ENCODE measurements around the gene ECT2. TPM values are rescaled to one million over a fixed set of nuclear protein-coding genes. Genes with fewer than 3 reads are reported as not detected.
"Not testable (repeated sequence)": the region's sequence is repeated elsewhere in the genome, so short reads cannot be mapped to it uniquely, and the experiment has no call there.

ECT2 gene
- polyA plus RNA-seq, 1 donor from 2014 or later, result 6.3 TPM

- Histone ChIP-seq H3K4me2 (ENCODE audit: low read length) (no peak overlapping the region), H3K9ac (ENCODE audit: low read length) (no peak overlapping the region), H3K9me3 (ENCODE audit: low read length) (no peaks in the 10 kb centered on the region), H3K27me3 (ENCODE audit: insufficient read depth, low read depth, low read length) (no peaks in the 10 kb centered on the region), H3K79me2 (replicated peaks; ENCODE audit: insufficient read depth, low read length) (peaks cover 39% of the 10 kb centered on the region), H2AFZ (ENCODE audit: low read depth, low read length) (no peak overlapping the region), H3K27ac (ENCODE audit: low read length) (no peak overlapping the region), H3F3A (ENCODE audit: insufficient read depth, low read length, poor library complexity, severe bottlenecking) (no peaks in the 10 kb centered on the region), H4K20me1 (ENCODE audit: insufficient read depth) (no peaks in the 10 kb centered on the region), H3K36me3 (ENCODE audit: insufficient read depth, low read length) (no peaks in the 10 kb centered on the region), H3K4me3 (ENCODE audit: low read length) (no peak overlapping the region), H3K9me2 (ENCODE audit: insufficient read depth, low read length) (no peaks in the 10 kb centered on the region)
- TF ChIP-seq POLR2AphosphoS5 (IDR thresholded peaks at IDR 0.05), result no peak
- TF ChIP-seq, protein P1, sequence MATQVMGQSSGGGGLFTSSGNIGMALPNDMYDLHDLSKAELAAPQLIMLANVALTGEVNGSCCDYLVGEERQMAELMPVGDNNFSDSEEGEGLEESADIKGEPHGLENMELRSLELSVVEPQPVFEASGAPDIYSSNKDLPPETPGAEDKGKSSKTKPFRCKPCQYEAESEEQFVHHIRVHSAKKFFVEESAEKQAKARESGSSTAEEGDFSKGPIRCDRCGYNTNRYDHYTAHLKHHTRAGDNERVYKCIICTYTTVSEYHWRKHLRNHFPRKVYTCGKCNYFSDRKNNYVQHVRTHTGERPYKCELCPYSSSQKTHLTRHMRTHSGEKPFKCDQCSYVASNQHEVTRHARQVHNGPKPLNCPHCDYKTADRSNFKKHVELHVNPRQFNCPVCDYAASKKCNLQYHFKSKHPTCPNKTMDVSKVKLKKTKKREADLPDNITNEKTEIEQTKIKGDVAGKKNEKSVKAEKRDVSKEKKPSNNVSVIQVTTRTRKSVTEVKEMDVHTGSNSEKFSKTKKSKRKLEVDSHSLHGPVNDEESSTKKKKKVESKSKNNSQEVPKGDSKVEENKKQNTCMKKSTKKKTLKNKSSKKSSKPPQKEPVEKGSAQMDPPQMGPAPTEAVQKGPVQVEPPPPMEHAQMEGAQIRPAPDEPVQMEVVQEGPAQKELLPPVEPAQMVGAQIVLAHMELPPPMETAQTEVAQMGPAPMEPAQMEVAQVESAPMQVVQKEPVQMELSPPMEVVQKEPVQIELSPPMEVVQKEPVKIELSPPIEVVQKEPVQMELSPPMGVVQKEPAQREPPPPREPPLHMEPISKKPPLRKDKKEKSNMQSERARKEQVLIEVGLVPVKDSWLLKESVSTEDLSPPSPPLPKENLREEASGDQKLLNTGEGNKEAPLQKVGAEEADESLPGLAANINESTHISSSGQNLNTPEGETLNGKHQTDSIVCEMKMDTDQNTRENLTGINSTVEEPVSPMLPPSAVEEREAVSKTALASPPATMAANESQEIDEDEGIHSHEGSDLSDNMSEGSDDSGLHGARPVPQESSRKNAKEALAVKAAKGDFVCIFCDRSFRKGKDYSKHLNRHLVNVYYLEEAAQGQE (IDR thresholded peaks at IDR 0.05; ENCODE audit: borderline replicate concordance), result no peak
- no peak for TF ChIP-seq MXI1 (conservative IDR thresholded peaks at IDR 0.05; ENCODE audit: poor library complexity, severe bottlenecking)
- no peak for TF ChIP-seq RAD21 (conservative IDR thresholded peaks at IDR 0.05)
- no peak for TF ChIP-seq EZH2 (IDR thresholded peaks at IDR 0.05; ENCODE audit: borderline replicate concordance, insufficient read depth, low read length, poor library complexity, severe bottlenecking)
- no peak for TF ChIP-seq SMC3 (conservative IDR thresholded peaks at IDR 0.05; ENCODE audit: poor library complexity)
- TF ChIP-seq EP300 (conservative IDR thresholded peaks at IDR 0.05; ENCODE audit: poor library complexity, severe bottlenecking), result no peak
- no peak for TF ChIP-seq TAF1 (IDR thresholded peaks at IDR 0.05; ENCODE audit: low read depth)
- TF ChIP-seq, protein P2, sequence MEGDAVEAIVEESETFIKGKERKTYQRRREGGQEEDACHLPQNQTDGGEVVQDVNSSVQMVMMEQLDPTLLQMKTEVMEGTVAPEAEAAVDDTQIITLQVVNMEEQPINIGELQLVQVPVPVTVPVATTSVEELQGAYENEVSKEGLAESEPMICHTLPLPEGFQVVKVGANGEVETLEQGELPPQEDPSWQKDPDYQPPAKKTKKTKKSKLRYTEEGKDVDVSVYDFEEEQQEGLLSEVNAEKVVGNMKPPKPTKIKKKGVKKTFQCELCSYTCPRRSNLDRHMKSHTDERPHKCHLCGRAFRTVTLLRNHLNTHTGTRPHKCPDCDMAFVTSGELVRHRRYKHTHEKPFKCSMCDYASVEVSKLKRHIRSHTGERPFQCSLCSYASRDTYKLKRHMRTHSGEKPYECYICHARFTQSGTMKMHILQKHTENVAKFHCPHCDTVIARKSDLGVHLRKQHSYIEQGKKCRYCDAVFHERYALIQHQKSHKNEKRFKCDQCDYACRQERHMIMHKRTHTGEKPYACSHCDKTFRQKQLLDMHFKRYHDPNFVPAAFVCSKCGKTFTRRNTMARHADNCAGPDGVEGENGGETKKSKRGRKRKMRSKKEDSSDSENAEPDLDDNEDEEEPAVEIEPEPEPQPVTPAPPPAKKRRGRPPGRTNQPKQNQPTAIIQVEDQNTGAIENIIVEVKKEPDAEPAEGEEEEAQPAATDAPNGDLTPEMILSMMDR (IDR thresholded peaks at IDR 0.05; ENCODE audit: poor library complexity, severe bottlenecking), result no peak
Measured at GRCh38 chr3:172752651-172753050, 2.1 kb downstream of the ECT2 start.

DNA sequence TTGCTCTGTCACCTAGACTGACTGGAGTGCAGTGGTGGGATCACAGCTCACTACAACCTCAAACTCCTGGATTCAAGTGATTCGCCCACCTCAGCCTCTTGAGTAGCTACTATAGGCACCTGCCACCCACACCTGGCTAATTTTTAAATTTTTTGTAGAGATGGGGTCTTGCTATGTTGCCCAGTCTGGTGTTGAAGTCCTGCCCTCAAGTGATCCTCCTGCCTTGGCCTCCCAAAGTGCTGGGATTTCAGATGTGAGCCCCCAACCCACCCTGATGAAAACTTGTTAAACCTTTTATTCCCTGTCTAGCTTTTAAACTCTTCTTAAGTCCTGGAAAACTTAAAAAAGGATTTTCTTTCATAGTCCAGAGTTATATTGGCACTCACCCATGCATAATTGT, 2.6 kb downstream of the ECT2 start:
- Histone ChIP-seq H3K9ac (ENCODE audit: low read length) (no peak overlapping the region), H3K27ac (ENCODE audit: low read length) (no peak overlapping the region), H3K79me2 (replicated peaks; ENCODE audit: insufficient read depth, low read length) (peaks cover 39% of the 10 kb centered on the region), H3K4me3 (ENCODE audit: low read length) (no peak overlapping the region), H3K36me3 (ENCODE audit: insufficient read depth, low read length) (no peaks in the 10 kb centered on the region), H3F3A (ENCODE audit: insufficient read depth, low read length, poor library complexity, severe bottlenecking) (no peaks in the 10 kb centered on the region), H4K20me1 (ENCODE audit: insufficient read depth) (no peaks in the 10 kb centered on the region), H2AFZ (ENCODE audit: low read depth, low read length) (no peak overlapping the region), H3K9me2 (ENCODE audit: insufficient read depth, low read length) (no peaks in the 10 kb centered on the region), H3K4me2 (ENCODE audit: low read length) (no peak overlapping the region), H3K27me3 (ENCODE audit: insufficient read depth, low read depth, low read length) (no peaks in the 10 kb centered on the region), H3K9me3 (ENCODE audit: low read length) (no peaks in the 10 kb centered on the region)
- no peak for TF ChIP-seq EZH2 (IDR thresholded peaks at IDR 0.05; ENCODE audit: borderline replicate concordance, insufficient read depth, low read length, poor library complexity, severe bottlenecking)
- no peak for TF ChIP-seq MXI1 (conservative IDR thresholded peaks at IDR 0.05; ENCODE audit: poor library complexity, severe bottlenecking)
- TF ChIP-seq SMC3 (conservative IDR thresholded peaks at IDR 0.05; ENCODE audit: poor library complexity), result no peak
- TF ChIP-seq, protein P1 (IDR thresholded peaks at IDR 0.05; ENCODE audit: borderline replicate concordance), result no peak
- no peak for TF ChIP-seq EP300 (conservative IDR thresholded peaks at IDR 0.05; ENCODE audit: poor library complexity, severe bottlenecking)
- TF ChIP-seq RAD21 (conservative IDR thresholded peaks at IDR 0.05), result no peak
- TF ChIP-seq, protein P2 (IDR thresholded peaks at IDR 0.05; ENCODE audit: poor library complexity, severe bottlenecking), result no peak
- no peak for TF ChIP-seq POLR2AphosphoS5 (IDR thresholded peaks at IDR 0.05)
- TF ChIP-seq TAF1 (IDR thresholded peaks at IDR 0.05; ENCODE audit: low read depth), result no peak

DNA sequence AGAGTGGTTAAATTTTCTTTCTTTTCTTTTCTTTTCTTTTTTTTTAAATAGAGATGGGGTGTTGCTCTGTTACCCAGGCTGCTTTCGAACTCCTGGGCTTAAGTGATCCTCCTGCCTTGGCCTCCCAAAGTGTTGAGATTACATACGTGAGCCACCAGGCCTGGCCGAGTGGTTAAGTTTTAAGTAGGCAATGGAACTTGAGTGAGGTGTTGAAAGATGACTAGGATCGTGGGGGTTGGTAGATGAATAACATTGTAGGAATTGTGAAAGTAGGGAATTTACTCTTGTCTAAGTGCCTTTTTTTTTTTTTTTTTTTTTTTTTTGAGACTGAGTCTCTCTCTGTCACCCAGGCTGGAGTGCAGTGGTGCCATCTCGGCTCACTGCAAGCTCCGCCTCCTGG, 9.9 kb downstream of the ECT2 start:
- not testable (repeated sequence) for H3K4me2 ChIP-seq (ENCODE audit: low read length); H3K36me3 ChIP-seq (ENCODE audit: insufficient read depth, low read length); H3K9me3 ChIP-seq (ENCODE audit: low read length); H3K4me3 ChIP-seq (ENCODE audit: low read length); H3K27me3 ChIP-seq (ENCODE audit: insufficient read depth, low read depth, low read length); H3K9ac ChIP-seq (ENCODE audit: low read length); H3K27ac ChIP-seq (ENCODE audit: low read length); H4K20me1 ChIP-seq (ENCODE audit: insufficient read depth); H3F3A ChIP-seq (ENCODE audit: insufficient read depth, low read length, poor library complexity, severe bottlenecking); H2AFZ ChIP-seq (ENCODE audit: low read depth, low read length); H3K79me2 ChIP-seq (replicated peaks; ENCODE audit: insufficient read depth, low read length); H3K9me2 ChIP-seq (ENCODE audit: insufficient read depth, low read length)
